ENCODE measurements around the gene APOBEC3G. TPM values are rescaled to one million over a fixed set of nuclear protein-coding genes. Genes with fewer than 3 reads are reported as not detected.
"Not testable (repeated sequence)": the region's sequence is repeated elsewhere in the genome, so short reads cannot be mapped to it uniquely, and the experiment has no call there.

The APOBEC3G gene
- total and polyA plus RNA-seq, 5 donors = 6.2 to 9.4 (median 6.7) TPM

GRCh38 chr22:39068033-39068785, 8.9 kb upstream of the APOBEC3G start:
- Histone ChIP-seq H3K4me1 (ENCODE audit: control insufficient read depth, insufficient read depth, low read length) (no peaks in the 10 kb centered on the region), H3K9me3 (ENCODE audit: control insufficient read depth, low read length) (no peaks in the 10 kb centered on the region), H3K27ac (ENCODE audit: low read length) (no peak overlapping the region), H3K27me3 (ENCODE audit: control insufficient read depth, insufficient read depth) (no peaks in the 10 kb centered on the region), H3K4me3 (ENCODE audit: low read length) (no peak overlapping the region)
- no peak for ATAC-seq
- WGBS = 48% methylated on average over 13 of the region's 13 CpGs
- intact Hi-C loops (cut with DNase I) = no loop called here
- no peak for DNase-seq

DNA sequence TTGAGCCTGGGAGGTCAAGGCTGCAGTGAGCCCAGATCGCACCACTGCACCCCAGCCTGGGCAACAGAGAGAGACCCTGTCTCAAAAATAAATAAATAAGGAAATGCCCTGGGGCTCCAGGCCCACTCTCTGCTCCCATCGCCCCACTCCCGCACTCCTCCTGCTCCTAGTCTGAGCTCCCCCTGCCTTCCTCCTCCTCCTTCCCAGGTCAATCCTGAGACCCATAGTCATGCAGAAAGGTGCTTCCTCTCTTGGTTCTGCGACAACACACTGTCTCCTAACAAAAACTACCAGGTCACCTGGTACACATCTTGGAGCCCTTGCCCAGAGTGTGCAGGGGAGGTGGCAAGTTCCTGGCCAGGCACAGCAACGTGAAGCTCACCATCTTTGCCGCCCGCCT, 6.9 kb upstream of the APOBEC3G start:
- no peak overlapping the region for H3K4me3 ChIP-seq (ENCODE audit: low read length)
- DNase-seq = no peak
- no peak for ATAC-seq
- 86% methylated on average over 7 of the region's 7 CpGs for WGBS
- no peak overlapping the region for H3K27ac ChIP-seq (ENCODE audit: low read length)
- no peaks in the 10 kb centered on the region for H3K27me3 ChIP-seq (ENCODE audit: control insufficient read depth, insufficient read depth)
- intact Hi-C loops (cut with DNase I) = no loop called here
- H3K9me3 ChIP-seq (ENCODE audit: control insufficient read depth, low read length) = no peaks in the 10 kb centered on the region
- H3K4me1 ChIP-seq (ENCODE audit: control insufficient read depth, insufficient read depth, low read length) = no peaks in the 10 kb centered on the region

GRCh38 chr22:39072581-39072981, 4.5 kb upstream of the APOBEC3G start:
- H3K9me3 ChIP-seq (ENCODE audit: control insufficient read depth, low read length); intact Hi-C loops (cut with DNase I); H3K27me3 ChIP-seq (ENCODE audit: control insufficient read depth, insufficient read depth); H3K4me3 ChIP-seq (ENCODE audit: low read length); ATAC-seq; H3K4me1 ChIP-seq (ENCODE audit: control insufficient read depth, insufficient read depth, low read length); DNase-seq; H3K27ac ChIP-seq (ENCODE audit: low read length): not testable (repeated sequence)
- 69% methylated on average over 7 of the region's 7 CpGs for WGBS

DNA sequence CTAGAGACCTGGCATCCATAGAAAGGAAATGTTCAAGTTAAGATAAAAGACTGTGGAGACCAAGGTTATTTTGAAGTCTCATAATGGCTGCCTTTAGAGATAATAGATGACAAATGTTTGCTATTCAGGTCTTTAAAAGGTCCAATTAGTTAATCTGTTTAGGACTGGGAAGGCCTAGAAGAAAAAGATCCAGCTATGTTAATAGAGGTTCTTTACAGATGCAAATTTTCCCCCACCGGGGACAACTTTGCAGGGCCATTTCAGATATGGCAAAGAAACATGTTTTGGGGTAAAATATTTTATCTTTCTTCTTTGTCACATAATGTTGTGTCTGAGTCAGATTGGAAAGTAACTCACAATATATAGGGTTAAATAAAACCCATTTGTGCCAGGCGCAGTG, 3.1 kb upstream of the APOBEC3G start:
- H3K4me3 ChIP-seq (ENCODE audit: low read length) = no peak overlapping the region
- 47% methylated on average over 2 of the region's 2 CpGs for WGBS
- H3K27ac ChIP-seq (ENCODE audit: low read length) = no peak overlapping the region
- ATAC-seq (no peak), DNase-seq (no peak)
- no peaks in the 10 kb centered on the region for H3K9me3 ChIP-seq (ENCODE audit: control insufficient read depth, low read length)
- H3K4me1 ChIP-seq (ENCODE audit: control insufficient read depth, insufficient read depth, low read length) = no peaks in the 10 kb centered on the region
- no peaks in the 10 kb centered on the region for H3K27me3 ChIP-seq (ENCODE audit: control insufficient read depth, insufficient read depth)
- intact Hi-C loops (cut with DNase I) = no loop called here

DNA sequence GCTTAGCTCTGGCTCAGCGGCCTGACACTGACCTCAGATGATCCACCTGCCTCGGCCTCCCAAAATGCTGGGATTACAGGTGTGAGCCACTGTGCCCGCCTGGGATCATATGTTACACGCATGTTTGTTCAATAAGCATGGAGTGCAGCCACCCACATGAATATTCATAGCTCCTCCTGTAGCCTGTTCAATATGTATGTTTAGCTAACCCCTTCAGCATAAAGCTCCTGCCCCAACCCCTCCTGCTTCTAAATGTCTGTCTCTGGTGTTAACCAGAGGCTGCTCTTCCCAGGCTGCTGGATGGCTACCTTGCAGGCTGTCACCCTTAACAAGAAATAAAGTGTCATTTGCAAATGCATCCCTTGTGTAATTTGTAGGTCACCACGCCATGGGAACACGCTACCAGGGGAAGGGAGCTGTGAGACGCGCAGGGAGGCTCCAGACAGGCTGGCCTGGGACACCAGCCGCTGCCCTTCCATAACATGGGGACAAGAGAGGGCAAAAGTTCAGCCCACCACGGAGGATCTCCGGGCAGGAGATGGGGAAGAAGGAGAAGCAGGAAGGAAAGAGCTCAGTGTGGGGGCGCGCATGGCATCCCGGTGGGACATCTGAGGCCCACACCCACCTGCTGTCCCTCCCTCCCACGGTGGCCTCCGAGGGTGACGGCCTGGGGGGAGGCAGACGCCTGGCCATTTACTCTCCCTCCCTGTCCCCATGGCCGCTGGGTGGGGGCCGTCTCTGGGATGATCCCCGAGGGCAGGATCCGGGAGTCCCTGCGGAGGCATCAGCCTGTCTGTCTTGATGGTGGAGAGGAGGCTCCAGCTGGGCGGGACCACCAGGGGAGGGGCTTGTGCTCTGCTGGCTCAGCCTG, 685 bp upstream of the APOBEC3G start:
- intact Hi-C loops (cut with DNase I); H3K27ac ChIP-seq (ENCODE audit: low read length): not testable (repeated sequence)
- peak; percentile 9 to 94 for ATAC-seq

DNA sequence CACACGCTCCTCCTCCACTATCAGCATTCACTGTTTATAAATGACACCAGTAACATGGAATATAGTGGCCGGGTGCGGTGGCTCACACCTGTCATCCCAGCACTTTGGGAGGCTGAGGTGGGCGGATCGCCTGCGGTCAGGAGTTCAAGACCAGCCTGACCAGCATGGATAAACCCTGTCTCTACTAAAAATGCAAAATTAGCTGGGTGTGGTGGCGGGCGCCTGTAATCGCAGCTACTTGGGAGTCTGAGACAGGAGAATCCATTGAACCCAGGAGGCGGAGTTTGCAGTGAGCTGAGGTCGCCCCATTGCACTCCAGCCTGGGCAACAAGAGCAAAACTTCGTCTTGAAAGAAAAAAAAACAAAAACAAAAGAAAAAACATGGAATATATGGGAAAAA, 837 bp downstream of the APOBEC3G start:
- DNase-seq; H3K4me1 ChIP-seq (ENCODE audit: control insufficient read depth, insufficient read depth, low read length); H3K4me3 ChIP-seq (ENCODE audit: low read length); intact Hi-C loops (cut with DNase I); H3K27ac ChIP-seq (ENCODE audit: low read length); ATAC-seq; H3K27me3 ChIP-seq (ENCODE audit: control insufficient read depth, insufficient read depth); H3K9me3 ChIP-seq (ENCODE audit: control insufficient read depth, low read length): not testable (repeated sequence)
- 88% methylated on average over 12 of the region's 12 CpGs for WGBS

More for the DNA sequence above, 685 bp upstream of the APOBEC3G start:
- H3K4me1 ChIP-seq (ENCODE audit: control insufficient read depth, insufficient read depth, low read length); DNase-seq; H3K4me3 ChIP-seq (ENCODE audit: low read length); H3K9me3 ChIP-seq (ENCODE audit: control insufficient read depth, low read length); H3K27me3 ChIP-seq (ENCODE audit: control insufficient read depth, insufficient read depth): not testable (repeated sequence)
- WGBS = 31% methylated on average over 19 of the region's 24 CpGs

DNA sequence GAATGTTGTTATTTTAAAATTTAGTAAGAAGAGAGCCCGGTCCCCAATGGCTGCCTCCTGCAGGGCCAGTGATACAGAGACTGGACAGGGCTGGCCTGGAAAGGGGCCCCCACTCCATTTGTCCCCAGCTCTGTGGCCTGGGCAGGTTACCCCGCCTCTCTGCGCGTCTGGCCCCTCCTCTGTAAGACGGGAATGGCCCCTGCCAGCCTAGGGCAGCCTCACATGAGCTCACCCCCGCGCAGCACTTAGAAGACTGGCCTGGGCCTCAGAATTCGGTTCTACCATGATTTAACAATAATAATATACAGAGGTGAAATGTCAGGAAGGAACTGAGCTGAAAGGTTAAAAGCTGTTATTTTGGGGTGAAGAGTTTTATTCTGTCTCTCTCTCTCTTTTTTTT, 1.3 kb downstream of the APOBEC3G start:
- no peaks in the 10 kb centered on the region for H3K27me3 ChIP-seq (ENCODE audit: control insufficient read depth, insufficient read depth)
- H3K9me3 ChIP-seq (ENCODE audit: control insufficient read depth, low read length) = no peaks in the 10 kb centered on the region
- ATAC-seq (no peak), DNase-seq (peak in 1 of 3 donors; percentile 61)
- no peaks in the 10 kb centered on the region for H3K4me1 ChIP-seq (ENCODE audit: control insufficient read depth, insufficient read depth, low read length)
- WGBS = 88% methylated on average over 8 of the region's 8 CpGs
- H3K4me3 ChIP-seq (ENCODE audit: low read length) = no peak overlapping the region
- no peak overlapping the region for H3K27ac ChIP-seq (ENCODE audit: low read length)
- intact Hi-C loops (cut with DNase I) = no loop called here

GRCh38 chr22:39079054-39079637, 2.1 kb downstream of the APOBEC3G start:
- H3K9me3 ChIP-seq (ENCODE audit: control insufficient read depth, low read length); H3K4me1 ChIP-seq (ENCODE audit: control insufficient read depth, insufficient read depth, low read length); DNase-seq; intact Hi-C loops (cut with DNase I); ATAC-seq; H3K27me3 ChIP-seq (ENCODE audit: control insufficient read depth, insufficient read depth); H3K4me3 ChIP-seq (ENCODE audit: low read length); H3K27ac ChIP-seq (ENCODE audit: low read length): not testable (repeated sequence)
- 77% methylated on average over 22 of the region's 24 CpGs for WGBS

- WGBS = 76% methylated on average over 9 of the region's 9 CpGs
- ATAC-seq (no peak), DNase-seq (no peak)
- Histone ChIP-seq H3K9me3 (ENCODE audit: control insufficient read depth, low read length) (no peaks in the 10 kb centered on the region), H3K4me3 (ENCODE audit: low read length) (no peak overlapping the region), H3K4me1 (ENCODE audit: control insufficient read depth, insufficient read depth, low read length) (no peaks in the 10 kb centered on the region), H3K27ac (ENCODE audit: low read length) (no peak overlapping the region), H3K27me3 (ENCODE audit: control insufficient read depth, insufficient read depth) (no peaks in the 10 kb centered on the region)
- intact Hi-C loops (cut with DNase I) = no loop called here
Measured at GRCh38 chr22:39080052-39080762, 3.1 kb downstream of the APOBEC3G start.

- DNase-seq (no peak), ATAC-seq (no peak)
- no peaks in the 10 kb centered on the region for H3K4me1 ChIP-seq (ENCODE audit: control insufficient read depth, insufficient read depth, low read length)
- 85% methylated on average over 12 of the region's 12 CpGs for WGBS
- H3K27me3 ChIP-seq (ENCODE audit: control insufficient read depth, insufficient read depth) = no peaks in the 10 kb centered on the region
- no peak overlapping the region for H3K4me3 ChIP-seq (ENCODE audit: low read length)
- H3K9me3 ChIP-seq (ENCODE audit: control insufficient read depth, low read length) = no peaks in the 10 kb centered on the region
- no peak overlapping the region for H3K27ac ChIP-seq (ENCODE audit: low read length)
- intact Hi-C loops (cut with DNase I) = no loop called here
Measured at GRCh38 chr22:39081016-39081415, 3.9 kb downstream of the APOBEC3G start.
